GM19099 (cell line): ENCODE measurements around the gene ALX4.

Experiments used
- POLR2A ChIP-seq: IDR thresholded peaks from 3 replicates; pipeline ENCODE4 v1.6.1; 2011; ENCODE audit warnings: low read depth; ENCODE audit not compliant: insufficient read length; ENCODE audit errors: extremely low read depth

ALX4 gene

DNA sequence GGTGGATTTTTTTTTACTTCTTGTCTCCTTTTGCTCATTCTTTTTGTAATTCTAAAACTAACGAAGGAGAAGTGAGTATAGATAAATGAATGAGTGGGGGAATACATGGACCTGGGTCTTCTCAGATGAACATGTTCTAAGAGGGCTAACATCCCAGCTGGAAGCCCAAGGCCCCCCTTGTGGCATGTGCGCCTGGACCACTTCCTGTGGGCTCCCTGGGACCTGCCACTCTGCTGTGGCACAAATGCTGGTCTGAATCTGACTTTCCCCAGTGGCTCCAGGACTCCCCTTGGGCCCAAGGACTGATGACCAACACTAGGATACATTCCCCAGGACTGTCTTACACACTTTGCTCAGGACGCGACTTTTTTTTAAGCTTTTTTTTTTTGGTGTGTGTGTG lies 32.7 kb upstream of the ALX4 start:
- TF ChIP-seq POLR2A = no peak

DNA sequence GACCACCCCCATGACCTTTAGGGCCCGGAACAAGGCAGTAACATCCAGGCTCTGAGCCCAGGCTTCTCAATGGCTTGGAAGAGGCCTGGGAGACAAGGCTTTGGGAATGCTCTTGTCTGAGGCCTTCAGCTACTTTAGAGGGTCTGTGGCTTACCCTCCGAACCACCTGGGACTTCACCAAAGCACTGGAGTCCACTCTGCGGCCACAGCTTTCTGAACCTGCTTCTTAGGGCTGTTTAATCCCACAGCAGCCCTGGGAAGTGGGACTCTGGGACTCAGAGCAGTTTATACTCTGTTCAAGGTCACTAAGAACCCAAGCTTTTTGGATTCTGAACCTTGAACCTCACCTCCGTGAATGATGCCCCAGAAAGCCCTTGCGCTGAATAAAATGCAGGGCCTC lies 30.7 kb upstream of the ALX4 start:
- TF ChIP-seq POLR2A = no peak

DNA sequence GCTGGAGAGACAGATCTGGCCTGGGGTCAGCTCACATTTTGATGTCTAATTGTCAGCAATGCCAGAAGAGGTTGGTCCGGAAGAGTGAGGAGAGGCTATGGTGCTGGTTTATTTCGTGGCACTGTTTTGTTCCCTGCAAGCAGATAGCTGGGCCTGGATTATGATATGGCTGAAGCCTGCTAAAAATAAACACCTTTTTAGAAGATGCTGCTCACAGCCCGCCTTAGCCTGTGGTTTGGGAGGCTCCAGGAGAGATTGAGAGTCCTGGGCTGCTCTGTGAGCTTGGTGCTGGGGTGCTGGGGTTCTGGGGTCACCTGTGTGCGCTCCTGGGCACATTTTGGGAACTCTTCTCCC lies 29.6 kb upstream of the ALX4 start:
- no peak for TF ChIP-seq POLR2A

DNA sequence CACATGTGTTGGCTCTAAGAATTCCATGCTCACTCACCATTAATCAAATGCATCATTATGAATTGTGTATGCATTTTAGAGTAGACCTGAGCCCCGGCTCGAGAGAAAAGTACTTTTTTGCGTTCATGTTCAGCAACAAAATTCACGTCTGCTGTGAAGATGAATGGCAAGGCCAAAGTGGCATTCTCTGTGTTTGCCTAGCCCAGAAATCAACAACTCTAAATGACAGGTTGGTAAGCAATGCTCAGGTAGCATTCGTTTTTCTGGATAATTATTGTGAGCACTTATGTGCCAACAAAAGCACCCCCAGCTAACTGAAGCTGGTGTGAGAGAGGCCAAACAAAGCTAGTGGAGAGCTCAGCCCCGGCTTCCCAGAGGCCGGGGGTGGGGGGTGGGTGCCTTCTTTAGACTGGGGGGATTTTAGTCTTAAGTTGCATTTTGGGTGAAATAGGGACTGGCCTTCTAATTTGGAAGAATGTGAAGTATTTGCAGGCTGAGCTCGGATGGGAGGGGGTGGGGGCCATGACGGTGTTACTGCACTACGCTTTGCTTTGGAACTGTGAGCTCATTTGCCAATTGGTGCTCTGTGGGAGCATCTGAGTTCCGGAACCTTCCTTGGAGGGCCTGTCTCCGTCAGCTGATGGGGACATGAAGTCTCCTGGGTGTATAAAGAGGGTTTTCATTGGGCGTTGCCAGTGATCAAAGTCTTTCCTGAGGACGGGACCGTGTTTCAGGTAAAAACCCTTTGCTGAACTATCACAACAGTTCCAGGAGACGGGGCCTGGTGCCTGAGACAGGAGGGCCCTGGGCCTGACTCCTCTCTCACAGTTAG lies 29.0 kb upstream of the ALX4 start:
- TF ChIP-seq POLR2A = no peak

DNA sequence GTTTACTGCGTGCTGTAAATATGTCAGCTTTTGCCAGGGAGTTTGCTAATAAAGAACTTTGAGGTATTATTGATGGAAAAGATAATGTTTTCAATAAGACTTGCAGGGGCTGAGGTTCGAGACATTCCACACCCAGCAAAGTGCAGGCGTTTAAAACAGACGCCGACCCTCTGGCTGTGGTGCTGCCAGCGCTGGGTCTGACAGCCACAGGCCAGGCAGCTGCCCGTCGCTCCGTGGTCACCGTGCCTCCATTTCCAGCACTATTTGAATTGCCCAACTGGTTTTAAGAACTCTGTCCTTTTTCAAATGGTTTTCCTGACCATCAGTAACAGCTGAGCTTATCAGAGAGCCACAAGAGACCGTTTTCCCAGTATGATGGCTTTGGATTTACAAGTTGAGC lies 28.1 kb upstream of the ALX4 start:
- no peak for TF ChIP-seq POLR2A

DNA sequence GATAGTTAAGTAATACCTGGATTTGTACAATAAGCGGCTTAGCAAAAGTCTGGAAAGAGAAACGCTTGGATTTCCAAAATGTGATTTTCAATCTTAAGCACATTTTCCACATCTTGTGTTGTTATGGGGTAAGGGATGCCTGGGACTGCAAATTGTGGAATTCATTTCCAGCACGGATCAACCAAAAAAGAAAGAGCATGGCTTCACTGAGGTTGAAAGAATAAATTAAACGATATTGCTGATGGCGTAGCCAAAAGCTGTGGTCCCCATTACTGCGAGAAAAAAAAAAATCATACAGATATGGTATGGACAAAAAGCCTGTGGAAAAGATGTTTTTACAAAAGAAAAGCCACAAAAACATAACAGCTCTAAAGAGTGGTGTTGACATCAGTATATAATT lies 26.0 kb upstream of the ALX4 start:
- TF ChIP-seq POLR2A = no peak

- TF ChIP-seq POLR2A = no peak
Measured at GRCh38 chr11:44335052-44335760, 25.3 kb upstream of the ALX4 start.

GRCh38 chr11:44334356-44335004 lies 24.5 kb upstream of the ALX4 start:
- no peak for TF ChIP-seq POLR2A

DNA sequence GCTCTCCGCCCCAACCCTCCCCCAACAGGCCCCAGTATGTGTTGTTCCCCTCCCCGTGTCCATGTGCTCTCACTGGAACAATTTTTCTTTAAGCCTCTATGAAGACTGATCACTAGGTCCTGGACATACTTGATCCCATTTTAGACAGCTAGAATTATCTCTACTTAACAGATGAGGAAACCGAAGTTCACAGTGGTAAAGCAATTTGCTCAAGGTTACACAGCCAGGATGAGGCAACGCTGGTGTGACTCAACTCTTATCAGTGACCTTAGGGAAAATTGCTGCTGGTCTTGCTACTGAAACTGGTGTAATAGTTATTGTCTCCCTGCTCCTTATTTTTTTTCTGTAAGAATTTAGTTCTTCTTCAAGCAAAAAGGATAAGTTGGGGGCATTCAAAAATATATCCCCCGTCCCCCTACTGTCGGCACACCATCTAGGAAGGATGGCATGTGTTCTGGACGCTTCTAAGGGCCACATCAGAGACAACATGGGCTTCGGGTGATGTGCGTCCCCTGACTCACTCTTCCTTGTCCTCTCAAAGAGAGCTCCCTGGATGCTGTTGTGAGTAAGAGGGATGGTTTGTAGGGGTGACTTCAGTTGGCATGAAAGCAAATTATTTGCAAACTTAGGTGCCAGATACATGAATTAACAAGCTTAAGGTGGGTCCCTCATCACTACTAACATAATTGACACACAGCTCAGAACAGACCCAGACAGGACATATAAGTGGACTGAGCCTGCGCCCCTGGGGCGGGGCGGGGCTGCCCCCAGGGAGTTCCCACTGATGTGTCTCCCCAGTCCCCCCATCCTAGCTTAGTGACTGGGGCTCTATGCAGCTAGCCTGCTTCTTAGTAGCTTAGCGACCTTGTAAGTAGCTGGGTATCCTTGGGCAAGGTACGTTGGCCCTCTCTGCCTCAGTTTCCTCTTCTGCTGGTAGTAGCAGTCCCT lies 23.6 kb upstream of the ALX4 start:
- TF ChIP-seq POLR2A = no peak

DNA sequence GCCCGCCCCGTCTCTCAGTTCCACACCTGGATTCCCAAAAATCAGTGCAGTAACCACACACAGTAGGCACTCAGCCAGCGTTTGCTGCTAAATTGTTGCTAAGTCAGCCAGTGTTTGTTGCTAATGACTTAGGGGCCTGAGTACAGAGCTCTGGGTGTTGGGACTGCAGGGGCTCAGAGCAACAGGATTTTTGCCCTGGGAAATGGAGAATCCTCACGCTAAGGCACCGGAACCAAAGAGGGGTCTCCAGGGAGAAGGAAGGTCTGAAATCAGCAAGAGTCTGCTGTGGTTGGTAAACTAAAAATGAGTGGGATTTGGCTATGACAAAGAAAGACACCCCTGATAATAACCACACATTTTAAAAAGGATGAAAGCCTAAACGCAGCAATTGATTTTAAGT lies 22.7 kb upstream of the ALX4 start:
- TF ChIP-seq POLR2A = no peak

DNA sequence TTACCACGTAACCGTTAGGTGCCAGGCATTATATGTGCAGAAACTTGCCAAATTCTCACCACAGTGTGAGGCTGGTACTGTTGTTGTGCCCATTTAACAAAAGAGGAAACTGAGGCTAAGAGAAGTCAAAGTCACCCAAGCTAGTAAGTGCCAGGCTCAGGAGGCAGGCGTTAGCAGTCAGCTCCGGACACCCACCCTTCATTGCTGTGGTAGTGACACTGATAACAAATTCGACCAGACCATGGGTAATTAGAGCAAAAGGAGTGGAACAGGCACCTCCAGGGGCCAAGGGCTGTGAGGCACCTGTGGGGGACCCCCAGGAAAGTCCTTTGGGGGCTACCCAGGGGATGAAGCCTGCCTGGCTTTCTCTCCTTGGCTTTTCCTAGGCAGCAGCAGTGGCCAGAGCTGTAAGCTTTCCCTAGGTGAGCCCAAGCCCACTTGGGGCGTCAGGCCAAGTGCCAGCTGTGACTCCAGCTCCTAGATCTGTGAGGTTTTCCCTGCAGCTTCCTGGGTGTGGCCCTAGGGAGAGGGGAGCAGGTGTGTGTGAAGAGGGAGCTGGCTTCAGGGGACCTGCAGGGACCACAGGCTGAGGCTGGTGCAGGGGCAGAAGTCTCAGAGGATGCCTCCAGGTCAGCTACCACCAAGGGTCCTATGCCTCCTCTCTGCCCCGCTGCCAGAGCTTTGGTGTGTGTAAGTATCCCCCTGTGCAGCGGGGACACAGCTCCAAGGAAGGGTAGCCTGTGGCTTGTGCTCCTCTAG lies 19.7 kb upstream of the ALX4 start:
- no peak for TF ChIP-seq POLR2A

- TF ChIP-seq POLR2A = no peak
Measured at GRCh38 chr11:44328138-44328660, 18.3 kb upstream of the ALX4 start.

GRCh38 chr11:44327730-44328129 lies 17.8 kb upstream of the ALX4 start:
- TF ChIP-seq POLR2A = no peak
